RWPE2 (cell line): ENCODE results near the gene SP100.
A peak's percentile ranks its signal among the peaks of the same experiment; 100 is the strongest.

Source experiments
- ATAC-seq: fragments of 200-7000 bp; cut with Tn5 transposase; 3 replicates; pipeline ENCODE4 v1.9.1; 2021; ENCODE audit warnings: low read depth
- DNase-seq: peaks from one replicate; pipeline ENCODE4 v3.0.0-alpha.2; 2020; ENCODE audit warnings: low spot score
- H3K27ac ChIP-seq: fragments of 450-650 bp; 2 replicates; pipeline ENCODE4 v1.5.1; 2017; ENCODE audit warnings: mild to moderate bottlenecking; ENCODE audit not compliant: poor library complexity, severe bottlenecking
- H3K27me3 ChIP-seq: fragments of 250-450 bp; sonication (Bioruptor Pico); 2 replicates; pipeline ENCODE4 v1.5.1; 2021; ENCODE audit warnings: mild to moderate bottlenecking, moderate library complexity; ENCODE audit not compliant: insufficient read depth, poor library complexity, severe bottlenecking
- H3K36me3 ChIP-seq: fragments of 250-450 bp; sonication (Bioruptor Pico); 2 replicates; pipeline ENCODE4 v1.5.1; 2020; ENCODE audit warnings: low read depth, mild to moderate bottlenecking, moderate library complexity
- H3K4me1 ChIP-seq: fragments of 250-450 bp; sonication (Bioruptor Pico); 2 replicates; pipeline ENCODE4 v1.5.1; 2021; ENCODE audit warnings: mild to moderate bottlenecking, moderate library complexity; ENCODE audit not compliant: insufficient read depth, poor library complexity, severe bottlenecking
- H3K4me3 ChIP-seq: fragments of 250-450 bp; sonication (Bioruptor Pico); 2 replicates; pipeline ENCODE4 v1.5.1; 2021; ENCODE audit warnings: mild to moderate bottlenecking, moderate library complexity; ENCODE audit not compliant: severe bottlenecking
- H3K9me3 ChIP-seq: fragments of 250-450 bp; sonication (Bioruptor Pico); 2 replicates; pipeline ENCODE4 v1.5.1; 2021; ENCODE audit warnings: mild to moderate bottlenecking, moderate library complexity; ENCODE audit not compliant: severe bottlenecking
- CTCF ChIP-seq: fragments of 450-650 bp; IDR thresholded peaks from one replicate; pipeline ENCODE4 v1.5.1; 2017; ENCODE audit warnings: mild to moderate bottlenecking, moderate library complexity; ENCODE audit not compliant: poor library complexity, severe bottlenecking

The SP100 gene

GRCh38 chr2:230412371-230412711, 3.7 kb upstream of the SP100 start:
- no peak for ATAC-seq
- no peak for DNase-seq
- peak overlapping the region; percentile 2 for H3K27ac ChIP-seq
- H3K9me3 ChIP-seq = no peaks in the 10 kb centered on the region
- peak overlapping the region; percentile 35 for H3K4me3 ChIP-seq
- H3K27me3 ChIP-seq = no peaks in the 10 kb centered on the region
- TF ChIP-seq CTCF = no peak
- H3K4me1 ChIP-seq = peaks cover 3% of the 10 kb centered on the region
- no peaks in the 10 kb centered on the region for H3K36me3 ChIP-seq

GRCh38 chr2:230412846-230413245, 3.2 kb upstream of the SP100 start:
- H3K4me3 ChIP-seq = no peak overlapping the region
- no peak for TF ChIP-seq CTCF
- peaks cover 3% of the 10 kb centered on the region; the same call in 1 of the 2 replicates for H3K36me3 ChIP-seq
- no peaks in the 10 kb centered on the region for H3K9me3 ChIP-seq
- H3K4me1 ChIP-seq = peaks cover 8% of the 10 kb centered on the region
- H3K27me3 ChIP-seq = no peaks in the 10 kb centered on the region
- ATAC-seq (no peak), DNase-seq (no peak)
- no peak overlapping the region for H3K27ac ChIP-seq

GRCh38 chr2:230413479-230413878, 2.5 kb upstream of the SP100 start:
- DNase-seq = no peak
- ATAC-seq = no peak
- H3K27me3 ChIP-seq = no peaks in the 10 kb centered on the region
- no peak overlapping the region for H3K4me3 ChIP-seq
- peaks cover 7% of the 10 kb centered on the region; the same call in 1 of the 2 replicates for H3K36me3 ChIP-seq
- peaks cover 14% of the 10 kb centered on the region for H3K4me1 ChIP-seq
- TF ChIP-seq CTCF = no peak
- no peaks in the 10 kb centered on the region for H3K9me3 ChIP-seq
- H3K27ac ChIP-seq = no peak overlapping the region

GRCh38 chr2:230414302-230414701, 1.7 kb upstream of the SP100 start:
- H3K27me3 ChIP-seq = no peaks in the 10 kb centered on the region
- no peaks in the 10 kb centered on the region for H3K9me3 ChIP-seq
- peak overlapping the region; percentile 89 for H3K27ac ChIP-seq
- H3K36me3 ChIP-seq = peaks cover 7% of the 10 kb centered on the region; the same call in 1 of the 2 replicates
- ATAC-seq (peak; percentile 44), DNase-seq (no peak)
- no peak for TF ChIP-seq CTCF
- H3K4me3 ChIP-seq = no peak overlapping the region
- H3K4me1 ChIP-seq = peaks cover 23% of the 10 kb centered on the region

- Histone ChIP-seq H3K27me3 (no peaks in the 10 kb centered on the region), H3K9me3 (no peaks in the 10 kb centered on the region), H3K4me1 (peaks cover 31% of the 10 kb centered on the region), H3K4me3 (peak overlapping the region; percentile 39), H3K36me3 (peaks cover 11% of the 10 kb centered on the region; the same call in 1 of the 2 replicates), H3K27ac (peak overlapping the region; percentile 89)
- TF ChIP-seq CTCF = no peak
- DNase-seq (no peak), ATAC-seq (no peak)
These were observed 1.4 kb downstream of the SP100 start for GRCh38 chr2:230417436-230417835.
